Colonic mucosa (tissue), 4 donors: ENCODE data around the gene MSMO1. TPM values are rescaled to one million over a fixed set of nuclear protein-coding genes. Genes with fewer than 3 reads are reported as not detected.

Experiments
- DNase-seq: peaks from one replicate; pipeline ENCODE4 v3.0.0-alpha.2; 2020
- H3K27ac ChIP-seq: fragments of 200-600 bp; one replicate; pipeline ENCODE4 v1.8.0; 2021
- H3K27me3 ChIP-seq: fragments of 200-600 bp; one replicate; pipeline ENCODE4 v1.8.0; 2021
- H3K36me3 ChIP-seq: fragments of 200-600 bp; one replicate; pipeline ENCODE4 v1.8.0; 2021
- H3K4me1 ChIP-seq: fragments of 200-600 bp; one replicate; pipeline ENCODE4 v1.8.0; 2021; ENCODE audit warnings: mild to moderate bottlenecking
- H3K4me3 ChIP-seq: fragments of 200-600 bp; one replicate; pipeline ENCODE4 v1.8.0; 2021
- H3K9ac ChIP-seq, 2 donors: one replicate each; pipeline ENCODE4 v1.7.0; 2013; ENCODE audit warnings: control low read depth in 2 of 2, low read depth in 2 of 2, low read length in 2 of 2
- H3K9me3 ChIP-seq: fragments of 200-600 bp; one replicate; pipeline ENCODE4 v1.8.0; 2021
- intact Hi-C: fragments of 100-400 bp; cut with DNase I; formaldehyde crosslinking; loops from one replicate; pipeline ENCODE4 v1.14.1; 2022
- total RNA-seq, 2 donors: library from RNA; stranded (reverse); fragmentation: NEBNext Ultra II Directional in 1 of 2; extraction: Animal tissue kit (Norgen Biotek cat#: 25700) in 1 of 2; gene quantifications; one replicate each; pipeline ENCODE4 v1.2.1, GENCODE V29; 2021
- TF ChIP-seq, protein P1 (sequence below): fragments of 200-600 bp; IDR thresholded peaks from one replicate; pipeline ENCODE4 v1.8.0; 2022; ENCODE audit warnings: antibody characterized with exemption, mild to moderate bottlenecking
- donor health status: healthy.
- donor health status: DM: no; HTN: no; CAD: no.
- donor health status: DM: no; HTN: no; CAD: no.

Gene MSMO1
- total RNA-seq, 2 donors from 2014 or later = 51.7 to 290 TPM

DNA sequence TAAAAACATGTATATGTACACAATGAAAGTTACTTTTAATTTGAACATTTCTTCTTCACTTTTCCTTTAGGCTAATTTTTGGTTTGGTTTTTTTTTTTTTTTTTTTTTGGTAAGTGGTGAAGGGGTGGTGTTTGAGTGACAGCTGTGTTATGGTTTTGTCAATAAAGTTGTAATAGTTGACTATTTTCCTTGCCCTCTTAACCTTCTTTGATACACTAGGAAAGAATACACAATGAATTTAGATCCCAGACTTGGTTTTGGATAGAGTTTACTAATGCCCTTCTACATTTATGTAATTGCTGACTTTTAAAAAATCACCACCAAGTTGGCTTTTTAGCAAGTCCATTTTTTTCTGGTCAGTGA is 38.1 kb upstream of the MSMO1 start:
- no peak overlapping the region for H3K9ac ChIP-seq
- intact Hi-C loops = no loop called here
- TF ChIP-seq, protein P1, sequence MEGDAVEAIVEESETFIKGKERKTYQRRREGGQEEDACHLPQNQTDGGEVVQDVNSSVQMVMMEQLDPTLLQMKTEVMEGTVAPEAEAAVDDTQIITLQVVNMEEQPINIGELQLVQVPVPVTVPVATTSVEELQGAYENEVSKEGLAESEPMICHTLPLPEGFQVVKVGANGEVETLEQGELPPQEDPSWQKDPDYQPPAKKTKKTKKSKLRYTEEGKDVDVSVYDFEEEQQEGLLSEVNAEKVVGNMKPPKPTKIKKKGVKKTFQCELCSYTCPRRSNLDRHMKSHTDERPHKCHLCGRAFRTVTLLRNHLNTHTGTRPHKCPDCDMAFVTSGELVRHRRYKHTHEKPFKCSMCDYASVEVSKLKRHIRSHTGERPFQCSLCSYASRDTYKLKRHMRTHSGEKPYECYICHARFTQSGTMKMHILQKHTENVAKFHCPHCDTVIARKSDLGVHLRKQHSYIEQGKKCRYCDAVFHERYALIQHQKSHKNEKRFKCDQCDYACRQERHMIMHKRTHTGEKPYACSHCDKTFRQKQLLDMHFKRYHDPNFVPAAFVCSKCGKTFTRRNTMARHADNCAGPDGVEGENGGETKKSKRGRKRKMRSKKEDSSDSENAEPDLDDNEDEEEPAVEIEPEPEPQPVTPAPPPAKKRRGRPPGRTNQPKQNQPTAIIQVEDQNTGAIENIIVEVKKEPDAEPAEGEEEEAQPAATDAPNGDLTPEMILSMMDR = no peak

GRCh38 chr4:165293061-165293460 is 34.4 kb upstream of the MSMO1 start:
- Histone ChIP-seq H3K9ac (no peak overlapping the region), H3K4me3 (no peak overlapping the region), H3K9me3 (no peaks in the 10 kb centered on the region), H3K27me3 (no peaks in the 10 kb centered on the region), H3K36me3 (no peaks in the 10 kb centered on the region), H3K27ac (no peak overlapping the region), H3K4me1 (no peaks in the 10 kb centered on the region)
- TF ChIP-seq, protein P1 = no peak
- intact Hi-C loops = no loop called here
- no peak for DNase-seq

More for the DNA sequence above, 38.1 kb upstream of the MSMO1 start:
- H3K9me3 ChIP-seq = no peaks in the 10 kb centered on the region
- H3K36me3 ChIP-seq = no peaks in the 10 kb centered on the region
- no peaks in the 10 kb centered on the region for H3K4me1 ChIP-seq
- no peak for DNase-seq
- no peak overlapping the region for H3K4me3 ChIP-seq
- no peak overlapping the region for H3K27ac ChIP-seq
- H3K27me3 ChIP-seq = no peaks in the 10 kb centered on the region

- no peak overlapping the region for H3K4me3 ChIP-seq
- DNase-seq = no peak
- TF ChIP-seq, protein P1 = no peak
- no peak overlapping the region for H3K27ac ChIP-seq
- intact Hi-C loops = no loop called here
- no peaks in the 10 kb centered on the region for H3K27me3 ChIP-seq
- no peak overlapping the region for H3K9ac ChIP-seq
- H3K4me1 ChIP-seq = no peaks in the 10 kb centered on the region
- no peaks in the 10 kb centered on the region for H3K9me3 ChIP-seq
- H3K36me3 ChIP-seq = no peaks in the 10 kb centered on the region
These were observed 33.4 kb upstream of the MSMO1 start for GRCh38 chr4:165293927-165294649.

GRCh38 chr4:165294907-165295306 is 32.6 kb upstream of the MSMO1 start:
- no peak for DNase-seq
- intact Hi-C loops = no loop called here
- H3K36me3 ChIP-seq = no peaks in the 10 kb centered on the region
- no peaks in the 10 kb centered on the region for H3K27me3 ChIP-seq
- no peak overlapping the region for H3K27ac ChIP-seq
- no peaks in the 10 kb centered on the region for H3K4me1 ChIP-seq
- TF ChIP-seq, protein P1 = no peak
- no peak overlapping the region for H3K4me3 ChIP-seq
- H3K9me3 ChIP-seq = no peaks in the 10 kb centered on the region
- no peak overlapping the region for H3K9ac ChIP-seq

DNA sequence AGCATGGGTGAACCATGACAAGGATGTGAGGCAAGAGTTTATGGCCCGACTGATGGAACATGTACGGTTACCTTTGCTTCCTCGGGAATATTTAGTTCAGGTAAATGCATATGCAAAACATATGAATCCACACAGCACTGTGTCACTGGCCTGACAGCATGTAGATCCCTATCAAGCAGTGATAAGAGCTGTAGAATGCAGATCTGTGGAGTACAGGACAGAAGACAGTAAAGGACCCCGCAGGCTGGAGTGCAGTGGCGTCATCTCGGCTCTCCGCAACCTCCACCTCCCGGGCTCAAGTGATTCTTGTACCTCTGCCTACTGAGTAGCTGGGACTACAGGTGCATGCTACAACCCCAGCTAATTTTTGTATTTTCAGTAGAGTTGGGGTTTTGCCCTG is 29.8 kb upstream of the MSMO1 start:
- Histone ChIP-seq H3K27ac (no peak overlapping the region), H3K4me1 (no peaks in the 10 kb centered on the region), H3K9me3 (no peaks in the 10 kb centered on the region), H3K4me3 (no peak overlapping the region), H3K27me3 (no peaks in the 10 kb centered on the region), H3K36me3 (no peaks in the 10 kb centered on the region), H3K9ac (no peak overlapping the region)
- intact Hi-C loops = no loop called here
- TF ChIP-seq, protein P1 = no peak
- DNase-seq = no peak
